ENCODE data around the gene AFDN. TPM values are rescaled to one million over a fixed set of nuclear protein-coding genes. Genes with fewer than 3 reads are reported as not detected.

The AFDN gene
- total and polyA plus RNA-seq, 2 experiments from 2014 or later, result 130 to 198 TPM

DNA sequence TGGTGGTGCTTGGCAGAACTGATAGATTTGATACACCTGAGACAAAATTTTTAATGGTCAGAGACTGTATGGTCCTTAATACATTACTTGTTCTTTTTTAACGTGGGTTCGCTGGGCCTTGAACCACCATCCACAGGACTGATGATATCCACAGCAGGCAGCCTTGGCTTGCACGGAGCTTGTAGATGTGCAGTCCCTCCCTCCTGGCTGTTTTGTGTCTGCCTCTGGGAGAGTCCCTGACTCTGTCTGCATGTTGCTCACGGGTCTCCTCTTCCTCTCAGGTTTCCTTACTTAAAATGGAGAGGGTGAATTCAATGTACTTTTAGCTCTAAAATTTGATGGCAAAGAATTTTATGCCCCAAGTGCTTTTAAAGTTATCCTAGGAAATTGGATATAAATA lies 188.3 kb downstream of the AFDN start:
- no peak for TF ChIP-seq CTCF (IDR thresholded peaks at IDR 0.05; ENCODE audit: poor library complexity)
- DNase-seq (ENCODE audit: low spot score), result no peak
- 74% methylated on average over 4 of the region's 4 CpGs for WGBS (ENCODE audit: low lambda C conversion rate, missing lambda C conversion rate)
- H3K9me2 ChIP-seq (replicated peaks; ENCODE audit: insufficient read depth), result no peaks in the 10 kb centered on the region
- no peaks in the 10 kb centered on the region for H3K36me3 ChIP-seq (replicated peaks; ENCODE audit: insufficient read depth, low read depth)
- no peaks in the 10 kb centered on the region for H3K27me3 ChIP-seq
- H3K4me2 ChIP-seq, result no peak overlapping the region
- peaks cover 15% of the 10 kb centered on the region for H3K4me1 ChIP-seq (ENCODE audit: insufficient read depth)
- no peak overlapping the region for H3K4me3 ChIP-seq
- H3K9me3 ChIP-seq (ENCODE audit: low read depth), result peaks cover 11% of the 10 kb centered on the region
- H2AFZ ChIP-seq, result no peak overlapping the region
- H3K27ac ChIP-seq, result no peak overlapping the region
- no peaks in the 10 kb centered on the region for H4K20me1 ChIP-seq (ENCODE audit: insufficient read depth, poor library complexity, severe bottlenecking)
- H3K79me2 ChIP-seq, result no peaks in the 10 kb centered on the region

- Histone ChIP-seq H3K27ac (no peak overlapping the region), H3K4me1 (ENCODE audit: insufficient read depth) (peaks cover 15% of the 10 kb centered on the region), H4K20me1 (ENCODE audit: insufficient read depth, poor library complexity, severe bottlenecking) (no peaks in the 10 kb centered on the region), H3K9me3 (ENCODE audit: low read depth) (peaks cover 10% of the 10 kb centered on the region), H2AFZ (no peak overlapping the region), H3K79me2 (no peaks in the 10 kb centered on the region), H3K27me3 (no peaks in the 10 kb centered on the region), H3K9me2 (replicated peaks; ENCODE audit: insufficient read depth) (no peaks in the 10 kb centered on the region), H3K4me3 (no peak overlapping the region), H3K36me3 (replicated peaks; ENCODE audit: insufficient read depth, low read depth) (no peaks in the 10 kb centered on the region), H3K4me2 (no peak overlapping the region)
- 73% methylated on average over 14 of the region's 14 CpGs for WGBS (ENCODE audit: low lambda C conversion rate, missing lambda C conversion rate)
- no peak for TF ChIP-seq CTCF (IDR thresholded peaks at IDR 0.05; ENCODE audit: poor library complexity)
- TF ChIP-seq EZH2phosphoT487 (IDR thresholded peaks at IDR 0.05; ENCODE audit: low read depth, severe bottlenecking, unreplicated experiment), result no peak
- no peak for TF ChIP-seq EZH2 (IDR thresholded peaks at IDR 0.05; ENCODE audit: borderline replicate concordance)
- no peak for DNase-seq (ENCODE audit: low spot score)
These were observed 188.9 kb downstream of the AFDN start for GRCh38 chr6:168015482-168016175.

GRCh38 chr6:168016176-168016620 lies 189.5 kb downstream of the AFDN start:
- 96% methylated on average over 17 of the region's 18 CpGs for WGBS (ENCODE audit: low lambda C conversion rate, missing lambda C conversion rate)
- TF ChIP-seq EZH2phosphoT487 (IDR thresholded peaks at IDR 0.05; ENCODE audit: low read depth, severe bottlenecking, unreplicated experiment) (no peak), EZH2 (IDR thresholded peaks at IDR 0.05; ENCODE audit: borderline replicate concordance) (no peak), CTCF (IDR thresholded peaks at IDR 0.05; ENCODE audit: poor library complexity) (no peak)
- Histone ChIP-seq H3K4me1 (ENCODE audit: insufficient read depth) (peaks cover 15% of the 10 kb centered on the region), H3K9me3 (ENCODE audit: low read depth) (peaks cover 4% of the 10 kb centered on the region), H3K27me3 (no peaks in the 10 kb centered on the region), H3K36me3 (replicated peaks; ENCODE audit: insufficient read depth, low read depth) (no peaks in the 10 kb centered on the region), H3K79me2 (no peaks in the 10 kb centered on the region), H3K9me2 (replicated peaks; ENCODE audit: insufficient read depth) (no peaks in the 10 kb centered on the region), H2AFZ (no peak overlapping the region), H3K4me2 (no peak overlapping the region), H4K20me1 (ENCODE audit: insufficient read depth, poor library complexity, severe bottlenecking) (no peaks in the 10 kb centered on the region), H3K27ac (no peak overlapping the region), H3K4me3 (no peak overlapping the region)
- no peak for DNase-seq (ENCODE audit: low spot score)
